ENCODE measurements around the gene E2F1.

DNA sequence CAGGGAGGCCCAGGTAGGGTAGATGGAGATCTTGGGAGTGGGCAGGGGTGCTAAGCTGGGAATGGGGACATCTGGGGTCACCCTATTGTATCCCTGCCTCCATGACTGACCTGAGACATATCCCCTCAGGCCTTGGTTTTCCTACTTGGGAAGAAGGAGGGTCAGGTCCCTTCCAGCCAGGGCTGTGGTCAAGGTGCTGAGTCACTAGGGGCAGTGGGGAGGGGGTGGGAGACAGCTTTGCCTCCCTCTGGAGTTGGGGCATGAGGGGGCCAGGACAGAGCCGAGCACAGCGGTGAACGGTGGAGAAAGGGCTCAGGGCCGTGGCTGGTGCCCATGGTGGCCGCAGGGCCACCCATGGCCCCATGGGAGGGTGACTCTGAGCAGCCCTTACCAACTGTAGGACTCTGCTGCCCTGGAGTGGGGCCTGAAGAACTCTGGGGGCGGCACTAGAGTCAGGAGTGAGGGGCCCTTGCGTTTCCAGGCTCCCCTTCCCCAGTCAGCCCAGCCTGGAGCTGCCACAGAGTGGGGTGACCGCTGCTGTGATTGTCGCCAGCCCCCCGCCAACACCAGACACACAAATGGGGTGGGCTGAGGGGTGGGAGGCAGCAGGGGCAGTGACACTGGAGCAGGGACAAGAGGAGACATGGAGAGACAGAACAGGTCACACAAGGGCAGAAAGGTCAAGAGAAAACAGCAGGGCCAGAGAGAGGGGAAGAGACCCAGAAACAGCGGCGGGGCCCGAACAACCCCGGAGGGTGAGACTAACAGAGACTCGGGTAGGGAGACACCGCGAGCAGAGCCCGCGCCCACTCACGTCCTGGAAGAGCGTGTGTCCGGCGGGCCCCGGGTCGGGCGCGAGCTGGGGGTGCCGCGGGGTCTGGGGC, 12.5 kb downstream of the E2F1 start:
- TF ChIP-seq ZNF274 (IDR thresholded peaks at IDR 0.05; ENCODE audit: low read depth, low read length) (no peak), YY1 (IDR thresholded peaks at IDR 0.05; ENCODE audit: insufficient read depth, insufficient read length) (no peak)
